ENCODE results near the gene PTGFR. TPM values are rescaled to one million over a fixed set of nuclear protein-coding genes. Genes with fewer than 3 reads are reported as not detected.

The PTGFR gene
- total and polyA plus RNA-seq, 2 of the 13 experiments (the other 11 are each of a cell fraction or from before 2014, with no cell fraction given) = not detected

GRCh38 chr1:78522136-78522535 lies 31.4 kb downstream of the PTGFR start:
- ChIA-PET CTCF (ENCODE audit: low intra/inter-chr PET ratio, low total read pairs) (no interaction called here), POLR2A (no interaction called here)
- no peaks in the 10 kb centered on the region for H3K79me2 ChIP-seq (ENCODE audit: insufficient read depth, low read length)
- no peak for ATAC-seq
- no peaks in the 10 kb centered on the region for H3K9me3 ChIP-seq (ENCODE audit: low read length)
- no peak overlapping the region for H3K4me3 ChIP-seq (replicated peaks in 1 of 3; ENCODE audit: insufficient read depth in 1 of 3, low read depth in 2 of 3, low read length in 3 of 3)
- no peaks in the 10 kb centered on the region for H3K27me3 ChIP-seq (ENCODE audit: control insufficient read depth in 1 of 2, insufficient read depth in 2 of 2, low read length in 2 of 2)
- no peak overlapping the region for H3K27ac ChIP-seq (ENCODE audit: extremely low read length, insufficient read depth, low read length)
- H3K4me2 ChIP-seq (ENCODE audit: low read depth, low read length) = no peak overlapping the region
- BruUV-seq (replicated peaks) = no TSS peak
- intact Hi-C loops (cut with micrococcal nuclease; ENCODE audit: unreplicated experiment) = no loop called here
- no peaks in the 10 kb centered on the region for H3K36me3 ChIP-seq (replicated peaks in 1 of 2; ENCODE audit: control insufficient read depth in 1 of 2, insufficient read depth in 2 of 2, low read length in 2 of 2)
- H4K20me1 ChIP-seq (ENCODE audit: insufficient read depth, low read length) = no peaks in the 10 kb centered on the region
- H2AFZ ChIP-seq (ENCODE audit: low read length) = no peak overlapping the region
- no peaks in the 10 kb centered on the region for H3K4me1 ChIP-seq (ENCODE audit: insufficient read depth, low read length)
- no peak for FAIRE-seq
- in situ Hi-C loops (cut with HindIII; ENCODE audit: extremely low pct_ligation_motif_present, low pct_unique_long_range_greater_than_20kb) = no loop called here
- H3K9ac ChIP-seq (ENCODE audit: insufficient read depth, low read depth, low read length) = no peak overlapping the region
- WGBS (ENCODE audit: low lambda C conversion rate) = 0% methylated on average over 2 of the region's 2 CpGs
- DNase-seq (ENCODE audit: low spot score) = no peak
- TF ChIP-seq ZNF709 (CRISPR knock-in tag; IDR thresholded peaks at IDR 0.05) = no peak
- no peak for TF ChIP-seq ZNF20 (CRISPR knock-in tag; IDR thresholded peaks at IDR 0.05)
- no peak for TF ChIP-seq ISX (CRISPR knock-in tag; conservative IDR thresholded peaks at IDR 0.05)
- TF ChIP-seq ZBTB4 (CRISPR knock-in tag; IDR thresholded peaks at IDR 0.05; ENCODE audit: borderline replicate concordance) = no peak
- TF ChIP-seq CBFB (CRISPR knock-in tag; IDR thresholded peaks at IDR 0.05) = no peak
- TF ChIP-seq ZBTB39 (CRISPR knock-in tag; IDR thresholded peaks at IDR 0.05) = no peak
- no peak for TF ChIP-seq GATAD1 (CRISPR knock-in tag; IDR thresholded peaks at IDR 0.05)
- TF ChIP-seq ZNF160 (CRISPR knock-in tag; IDR thresholded peaks at IDR 0.05) = no peak
- TF ChIP-seq ZNF572 (CRISPR knock-in tag; IDR thresholded peaks at IDR 0.05) = no peak
- TF ChIP-seq THAP9 (CRISPR knock-in tag; IDR thresholded peaks at IDR 0.05; ENCODE audit: borderline replicate concordance) = no peak
- TF ChIP-seq DRAP1 (CRISPR knock-in tag; IDR thresholded peaks at IDR 0.05) = no peak
- TF ChIP-seq GPN1 (CRISPR knock-in tag; IDR thresholded peaks at IDR 0.05; ENCODE audit: borderline replicate concordance) = no peak
- no peak for TF ChIP-seq NCOA2 (CRISPR knock-in tag; IDR thresholded peaks at IDR 0.05)

Data from HepG2 (cell line).